Measurements from ENCODE around the gene SDSL.

Gene SDSL

GRCh38 chr12:113427882-113428281, 5.7 kb downstream of the SDSL start:
- DNase-seq (ENCODE audit: low read depth) = no peak
- H3K4me3 ChIP-seq (ENCODE audit: control insufficient read depth, low read depth, low read length) = no peak overlapping the region
- no peak for TF ChIP-seq CTCF (conservative IDR thresholded peaks at IDR 0.05; ENCODE audit: control insufficient read depth, insufficient read depth, low read depth, low read length)

DNA sequence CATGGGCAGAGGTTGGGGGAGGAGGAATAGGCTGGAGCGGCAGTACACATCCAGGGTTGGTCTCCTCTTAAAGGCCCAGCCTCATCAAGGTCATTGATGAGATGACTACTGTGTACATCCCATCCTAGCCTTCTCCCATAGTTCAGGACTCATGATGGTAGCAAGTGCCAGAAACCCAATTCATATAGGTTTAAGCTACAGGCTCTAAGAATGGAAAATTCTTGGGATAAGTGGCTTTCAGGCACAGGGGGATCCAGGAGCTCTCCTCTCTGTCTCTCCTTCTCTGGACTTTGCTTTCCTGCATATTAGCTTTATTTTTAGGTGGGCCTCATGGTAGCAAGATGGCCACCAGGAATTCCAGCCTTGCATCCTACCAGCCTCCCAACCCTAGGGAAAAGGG, 6.3 kb downstream of the SDSL start:
- TF ChIP-seq CTCF (conservative IDR thresholded peaks at IDR 0.05; ENCODE audit: control insufficient read depth, insufficient read depth, low read depth, low read length) = no peak
- no peak for DNase-seq (ENCODE audit: low read depth)
- H3K4me3 ChIP-seq (ENCODE audit: control insufficient read depth, low read depth, low read length) = no peak overlapping the region

- no peak for DNase-seq (ENCODE audit: low read depth)
- no peak for TF ChIP-seq CTCF (conservative IDR thresholded peaks at IDR 0.05; ENCODE audit: control insufficient read depth, insufficient read depth, low read depth, low read length)
- H3K4me3 ChIP-seq (ENCODE audit: control insufficient read depth, low read depth, low read length) = no peak overlapping the region
Measured at GRCh38 chr12:113432986-113433385, 10.8 kb downstream of the SDSL start.

DNA sequence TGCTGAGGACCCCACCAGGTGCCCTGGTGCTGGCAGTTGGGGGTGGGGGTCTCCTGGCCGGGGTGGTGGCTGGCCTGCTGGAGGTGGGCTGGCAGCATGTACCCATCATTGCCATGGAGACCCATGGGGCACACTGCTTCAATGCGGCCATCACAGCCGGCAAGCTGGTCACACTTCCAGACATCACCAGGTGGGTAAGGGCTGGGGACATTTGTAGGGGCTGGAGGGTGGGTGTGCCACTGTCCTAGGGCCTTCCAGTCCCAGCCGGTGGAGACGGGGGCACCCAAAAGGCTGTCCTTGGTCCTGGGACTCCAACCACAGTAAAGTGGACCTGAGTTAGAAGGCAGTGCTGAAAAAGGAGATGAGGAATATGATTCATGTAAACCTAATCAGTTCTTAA, 13.2 kb downstream of the SDSL start:
- no peak for DNase-seq (ENCODE audit: low read depth)
- TF ChIP-seq CTCF (conservative IDR thresholded peaks at IDR 0.05; ENCODE audit: control insufficient read depth, insufficient read depth, low read depth, low read length) = no peak
- no peak overlapping the region for H3K4me3 ChIP-seq (ENCODE audit: control insufficient read depth, low read depth, low read length)

- no peak overlapping the region for H3K4me3 ChIP-seq (ENCODE audit: control insufficient read depth, low read depth, low read length)
- no peak for DNase-seq (ENCODE audit: low read depth)
- no peak for TF ChIP-seq CTCF (conservative IDR thresholded peaks at IDR 0.05; ENCODE audit: control insufficient read depth, insufficient read depth, low read depth, low read length)
Measured at GRCh38 chr12:113436586-113436985, 14.4 kb downstream of the SDSL start.

GRCh38 chr12:113436993-113437728, 15.0 kb downstream of the SDSL start:
- no peak for TF ChIP-seq CTCF (conservative IDR thresholded peaks at IDR 0.05; ENCODE audit: control insufficient read depth, insufficient read depth, low read depth, low read length)
- no peak for DNase-seq (ENCODE audit: low read depth)

GRCh38 chr12:113437729-113438100, 15.5 kb downstream of the SDSL start:
- H3K4me3 ChIP-seq (ENCODE audit: control insufficient read depth, low read depth, low read length) = no peak overlapping the region
- TF ChIP-seq CTCF (conservative IDR thresholded peaks at IDR 0.05; ENCODE audit: control insufficient read depth, insufficient read depth, low read depth, low read length) = no peak
- DNase-seq (ENCODE audit: low read depth) = no peak

More at GRCh38 chr12:113436993-113437728, 15.0 kb downstream of the SDSL start:
- no peak overlapping the region for H3K4me3 ChIP-seq (ENCODE audit: control insufficient read depth, low read depth, low read length)
